ENCODE data around the gene RNF43. TPM values are rescaled to one million over a fixed set of nuclear protein-coding genes. Genes with fewer than 3 reads are reported as not detected.

RNF43 gene
- total and polyA plus RNA-seq, 2 of the 13 experiments (the other 11 are each of a cell fraction or from before 2014, with no cell fraction given): 31.0 to 53.4 TPM

GRCh38 chr17:58394534-58395223, 22.7 kb downstream of the RNF43 start (continued):
- TF ChIP-seq SRSF4 (IDR thresholded peaks at IDR 0.05; ENCODE audit: low read depth, low read length, poor library complexity, severe bottlenecking) (no peak), POGZ (CRISPR knock-in tag; IDR thresholded peaks at IDR 0.05) (no peak; the same call in 1 of the 2 replicates), ATF1 (CRISPR knock-in tag; IDR thresholded peaks at IDR 0.05) (peak; percentile 46; the same call in 1 of the 2 replicates), ZFX (CRISPR knock-in tag; IDR thresholded peaks at IDR 0.05; ENCODE audit: low read depth) (peak; percentile 41; the same call in 1 of the 2 replicates), ZNF138 (CRISPR knock-in tag; IDR thresholded peaks at IDR 0.05; ENCODE audit: low read depth) (no peak), FOXO1 (CRISPR knock-in tag; IDR thresholded peaks at IDR 0.05) (peak; percentile 78), ZSCAN12 (CRISPR knock-in tag; IDR thresholded peaks at IDR 0.05) (no peak), RXRA (CRISPR knock-in tag; IDR thresholded peaks at IDR 0.05) (peak; percentile 86; the same call in 1 of the 2 replicates), MXD3 (CRISPR knock-in tag; IDR thresholded peaks at IDR 0.05) (no peak), IKZF4 (CRISPR knock-in tag; IDR thresholded peaks at IDR 0.05; ENCODE audit: borderline replicate concordance, low read depth, not compliant biosample characterization) (no peak), HNF1B (CRISPR knock-in tag; IDR thresholded peaks at IDR 0.05) (no peak), ZNF572 (CRISPR knock-in tag; IDR thresholded peaks at IDR 0.05) (no peak), RFX1 (IDR thresholded peaks at IDR 0.05) (no peak), TEAD2 (CRISPR knock-in tag; IDR thresholded peaks at IDR 0.05) (no peak), SOX13 (IDR thresholded peaks at IDR 0.05) (peak; percentile 82), SOX13 (CRISPR knock-in tag; conservative IDR thresholded peaks at IDR 0.05 in 1 of 2, IDR thresholded peaks at IDR 0.05 in 1 of 2) (peak in 1 of 2 experiments; percentile 97; a peak in 2 of 4 replicates), ZHX1 (CRISPR knock-in tag; IDR thresholded peaks at IDR 0.05; ENCODE audit: low read depth) (no peak), ZBTB44 (CRISPR knock-in tag; IDR thresholded peaks at IDR 0.05) (no peak), ZNF468 (CRISPR knock-in tag; IDR thresholded peaks at IDR 0.05) (no peak), ZNF44 (CRISPR knock-in tag; IDR thresholded peaks at IDR 0.05) (0 out of 2 replicates have a peak, but pooled peaks have one; percentile 66), GTF3A (CRISPR knock-in tag; conservative IDR thresholded peaks at IDR 0.05) (no peak), ZSCAN21 (CRISPR knock-in tag; IDR thresholded peaks at IDR 0.05; ENCODE audit: borderline replicate concordance) (no peak)
- TF ChIP-seq, protein P1, sequence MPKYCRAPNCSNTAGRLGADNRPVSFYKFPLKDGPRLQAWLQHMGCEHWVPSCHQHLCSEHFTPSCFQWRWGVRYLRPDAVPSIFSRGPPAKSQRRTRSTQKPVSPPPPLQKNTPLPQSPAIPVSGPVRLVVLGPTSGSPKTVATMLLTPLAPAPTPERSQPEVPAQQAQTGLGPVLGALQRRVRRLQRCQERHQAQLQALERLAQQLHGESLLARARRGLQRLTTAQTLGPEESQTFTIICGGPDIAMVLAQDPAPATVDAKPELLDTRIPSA (CRISPR knock-in tag; IDR thresholded peaks at IDR 0.05; ENCODE audit: borderline replicate concordance): no peak
